T follicular helper cell (primary cell): ENCODE data around the gene OBSCN.

ENCODE experiments used
- DNase-seq: peaks from one replicate; pipeline ENCODE4 v3.0.0-alpha.2; 2020; ENCODE audit warnings: low read depth

OBSCN gene

GRCh38 chr1:228381356-228381755 is 173.5 kb downstream of the OBSCN start:
- no peak for DNase-seq

GRCh38 chr1:228383773-228384172 is 175.9 kb downstream of the OBSCN start:
- DNase-seq, result no peak

- no peak for DNase-seq
Observed at GRCh38 chr1:228385232-228385631, 177.4 kb downstream of the OBSCN start.

- DNase-seq, result no peak
Observed at GRCh38 chr1:228387321-228387720, 179.5 kb downstream of the OBSCN start.

- DNase-seq, result no peak
Observed at GRCh38 chr1:228390649-228391048, 182.8 kb downstream of the OBSCN start.

GRCh38 chr1:228391411-228392020 is 183.7 kb downstream of the OBSCN start:
- DNase-seq, result no peak

- no peak for DNase-seq
Observed at GRCh38 chr1:228392111-228392936, 184.5 kb downstream of the OBSCN start.

- no peak for DNase-seq
Observed at GRCh38 chr1:228393268-228393701, 185.4 kb downstream of the OBSCN start.

- DNase-seq, result no peak
Observed at GRCh38 chr1:228393811-228394570, 186.1 kb downstream of the OBSCN start.

- DNase-seq, result no peak
Observed at GRCh38 chr1:228394571-228395394, 186.9 kb downstream of the OBSCN start.

- DNase-seq, result no peak
Observed at GRCh38 chr1:228396770-228397662, 189.2 kb downstream of the OBSCN start.

- DNase-seq, result no peak
Observed at GRCh38 chr1:228397966-228398365, 190.1 kb downstream of the OBSCN start.

- no peak for DNase-seq
Observed at GRCh38 chr1:228398741-228399461, 191.1 kb downstream of the OBSCN start.

GRCh38 chr1:228399531-228400236 is 191.8 kb downstream of the OBSCN start:
- no peak for DNase-seq

- DNase-seq, result no peak
Observed at GRCh38 chr1:228400237-228400651, 192.4 kb downstream of the OBSCN start.

- no peak for DNase-seq
Observed at GRCh38 chr1:228400692-228401454, 193.0 kb downstream of the OBSCN start.

- DNase-seq, result no peak
Observed at GRCh38 chr1:228401782-228402640, 194.2 kb downstream of the OBSCN start.

- DNase-seq, result no peak
Observed at GRCh38 chr1:228402641-228403025, 194.8 kb downstream of the OBSCN start.
